Tibial nerve (tissue), 4 donors: ENCODE data around the gene FBXO42. TPM values are rescaled to one million over a fixed set of nuclear protein-coding genes. Genes with fewer than 3 reads are reported as not detected.
A peak's percentile ranks its signal among the peaks of the same experiment; 100 is the strongest.

Source experiments
- DNase-seq, 2 donors: peaks; one replicate each; pipeline ENCODE4 v3.0.0-alpha.2; 2019; ENCODE audit warnings: low spot score in 2 of 2
- H3K27ac ChIP-seq, 4 donors: fragments of 200-600 bp; sonication (generic) in 3 of 4; one replicate each; pipeline ENCODE4 v1.5.1; 2017 to 2019; ENCODE audit warnings: mild to moderate bottlenecking in 1 of 4
- H3K27me3 ChIP-seq, 2 donors: fragments of 200-600 bp; sonication (generic) in 1 of 2; one replicate each; pipeline versions ENCODE4 v1.5.1 to v1.6.0; 2017 to 2019
- H3K36me3 ChIP-seq, 3 donors: fragments of 200-600 bp; sonication (generic); one replicate each; pipeline ENCODE4 v1.5.1; 2018 to 2019
- H3K4me1 ChIP-seq, 4 donors: fragments of 200-600 bp; sonication (generic) in 3 of 4; one replicate each; pipeline ENCODE4 v1.5.1; 2017 to 2019
- H3K4me3 ChIP-seq, 4 donors: fragments of 200-600 bp; sonication (generic) in 3 of 4; one replicate each; pipeline ENCODE4 v1.5.1; 2017 to 2019; ENCODE audit warnings: mild to moderate bottlenecking in 1 of 4, moderate library complexity in 1 of 4
- H3K9me3 ChIP-seq, 4 donors: fragments of 200-600 bp; sonication (generic) in 3 of 4; one replicate each; pipeline ENCODE4 v1.5.1; 2017 to 2019
- CTCF ChIP-seq, 5 experiments: fragments of 200-600 bp in 3 of 5; fragments of 450-650 bp in 2 of 5; sonication (generic) in 3 of 5; IDR thresholded peaks; one replicate each; pipeline ENCODE4 v1.5.1; 2016 to 2019; ENCODE audit warnings: antibody characterized with exemption in 5 of 5, mild to moderate bottlenecking in 3 of 5, moderate library complexity in 2 of 5
- EP300 ChIP-seq, 2 donors: sonication (generic); formaldehyde crosslinking; IDR thresholded peaks; one replicate each; pipeline ENCODE4 v1.6.1; 2017; ENCODE audit warnings: antibody characterized with exemption in 2 of 2, mild to moderate bottlenecking in 1 of 2
- POLR2A ChIP-seq, 2 donors: fragments of 450-650 bp; IDR thresholded peaks; one replicate each; pipeline ENCODE4 v1.6.1; 2017; ENCODE audit warnings: antibody characterized with exemption in 2 of 2, mild to moderate bottlenecking in 2 of 2, moderate library complexity in 2 of 2
- WGBS, 2 donors: methylation state at CpG; one replicate each; pipeline ENCODE4 v1.1.5; 2018; 5-methylcytosine and 5-hydroxymethylcytosine counted together
- total RNA-seq, 4 donors: library from RNA; depleted of rRNA; stranded (reverse); fragments of >200 nt; gene quantifications; one replicate each; pipeline ENCODE4 v1.1.0, GENCODE V29; 2016

FBXO42 gene
- total RNA-seq, 4 donors from 2014 or later: 39.8 to 69.4 (median 54.4) TPM

- peaks cover 0 to 58% (median 16%) of the 10 kb centered on the region in 3 donors for H3K36me3 ChIP-seq
- H3K27ac ChIP-seq: no peak overlapping the region
- H3K27me3 ChIP-seq: no peaks in the 10 kb centered on the region
- no peak for DNase-seq
- H3K4me3 ChIP-seq: no peak overlapping the region
- TF ChIP-seq EP300 (IDR thresholded peaks at IDR 0.05) (no peak), CTCF (IDR thresholded peaks at IDR 0.05) (no peak), POLR2A (IDR thresholded peaks at IDR 0.05) (no peak)
- H3K9me3 ChIP-seq: no peaks in the 10 kb centered on the region
- H3K4me1 ChIP-seq: peaks cover 0 to 63% (median 19%) of the 10 kb centered on the region in 4 donors
- 83 to 87% methylated on average over 10 of the region's 10 CpGs for WGBS, 2 donors
Measured at GRCh38 chr1:16393570-16394521, 41.6 kb upstream of the FBXO42 start.

- Histone ChIP-seq H3K4me1 (peaks cover 0 to 68% (median 21%) of the 10 kb centered on the region in 4 donors), H3K27me3 (no peaks in the 10 kb centered on the region), H3K27ac (peak overlapping the region in 1 of 4 donors; percentile 6), H3K9me3 (no peaks in the 10 kb centered on the region), H3K4me3 (no peak overlapping the region), H3K36me3 (peaks cover 0 to 49% (median 16%) of the 10 kb centered on the region in 3 donors)
- WGBS, 2 donors: 66 to 74% methylated on average over 19 to 21 of the region's 21 CpGs
- no peak for DNase-seq
- TF ChIP-seq EP300 (IDR thresholded peaks at IDR 0.05): no peak
- TF ChIP-seq POLR2A (IDR thresholded peaks at IDR 0.05): no peak
Measured at GRCh38 chr1:16392740-16393569, 40.7 kb upstream of the FBXO42 start.

GRCh38 chr1:16391411-16391810 lies 39.1 kb upstream of the FBXO42 start:
- no peak for DNase-seq
- Histone ChIP-seq H3K4me1 (peaks cover 0 to 73% (median 34%) of the 10 kb centered on the region in 4 donors), H3K27ac (no peak overlapping the region), H3K4me3 (no peak overlapping the region), H3K27me3 (no peaks in the 10 kb centered on the region), H3K36me3 (peaks cover 0 to 34% (median 16%) of the 10 kb centered on the region in 3 donors), H3K9me3 (no peaks in the 10 kb centered on the region)
- TF ChIP-seq POLR2A (IDR thresholded peaks at IDR 0.05) (no peak), EP300 (IDR thresholded peaks at IDR 0.05) (no peak), CTCF (IDR thresholded peaks at IDR 0.05) (no peak)
- WGBS, 2 donors: 47 to 65% methylated on average over 3 of the region's 3 CpGs

- TF ChIP-seq EP300 (IDR thresholded peaks at IDR 0.05) (no peak), POLR2A (IDR thresholded peaks at IDR 0.05) (no peak), CTCF (IDR thresholded peaks at IDR 0.05) (no peak)
- peak overlapping the region in 3 of 4 donors; percentile 26 to 78 (median 44) for H3K27ac ChIP-seq
- H3K27me3 ChIP-seq: no peaks in the 10 kb centered on the region
- H3K9me3 ChIP-seq: no peaks in the 10 kb centered on the region
- no peak for DNase-seq
- H3K4me1 ChIP-seq: peaks cover 0 to 75% (median 47%) of the 10 kb centered on the region in 4 donors
- peak overlapping the region in 2 of 4 donors; percentile 23 to 30 for H3K4me3 ChIP-seq
- WGBS, 2 donors: 56 to 57% methylated on average over 14 of the region's 14 CpGs
- no peaks in the 10 kb centered on the region for H3K36me3 ChIP-seq
Measured at GRCh38 chr1:16387201-16388188, 35.2 kb upstream of the FBXO42 start.
